PC-3 (cell line): Measurements from ENCODE around the gene MIEF1. TPM values are rescaled to one million over a fixed set of nuclear protein-coding genes. Genes with fewer than 3 reads are reported as not detected.

Experiments
- ATAC-seq: fragments of 200-7000 bp; cut with Tn5 transposase; 2 replicates; pipeline ENCODE4 v1.9.1; 2020; ENCODE audit warnings: mild to moderate bottlenecking, moderate library complexity
- BruUV-seq: library from RNA; stranded (reverse); fragments of 400-500 nt; replicated peaks from 2 replicates; lab custom pipeline; 2021; lab: Mats Ljungman, UMichigan
- CTCF ChIA-PET: fragments of 300-600 bp; sonication (Branson Sonifier 250); formaldehyde crosslinking; loops from one replicate; lab custom pipeline; 2022; ENCODE audit warnings: antibody characterized with exemption; lab: Charles Lee
- POLR2A ChIA-PET: fragments of 300-600 bp; sonication (Branson Sonifier 250); formaldehyde crosslinking; loops from one replicate; lab custom pipeline; 2022; ENCODE audit warnings: antibody characterized with exemption; ENCODE audit not compliant: unreplicated experiment; lab: Charles Lee
- DNase-seq: peaks from one replicate; pipeline ENCODE4 v3.0.0-alpha.2; 2015
- H2AFZ ChIP-seq: fragments of 300-600 bp; sonication (generic); 2 replicates; pipeline ENCODE4 v1.6.0; 2016; ENCODE audit warnings: antibody characterized with exemption, low read length
- H3F3A ChIP-seq: fragments of 300-600 bp; sonication (generic); one replicate; pipeline ENCODE4 v1.6.0; 2017; ENCODE audit warnings: antibody characterized with exemption, low read length, control low read depth, mild to moderate bottlenecking; ENCODE audit not compliant: unreplicated experiment
- H3K27ac ChIP-seq: fragments of 300-600 bp; sonication (generic); 2 replicates; pipeline ENCODE4 v1.5.1; 2016; ENCODE audit warnings: mild to moderate bottlenecking, low read length
- H3K27me3 ChIP-seq: fragments of 300-600 bp; sonication (generic); 2 replicates; pipeline ENCODE4 v1.6.1; 2016; ENCODE audit warnings: low read length, mixed read lengths
- H3K36me3 ChIP-seq: fragments of 300-600 bp; sonication (generic); 2 replicates; pipeline ENCODE4 v1.6.1; 2016; ENCODE audit warnings: low read depth, mixed run types, low read length, mixed read lengths
- H3K4me1 ChIP-seq: fragments of 300-600 bp; sonication (generic); 2 replicates; pipeline ENCODE4 v1.5.1; 2016; ENCODE audit warnings: low read length; ENCODE audit not compliant: insufficient read depth
- H3K4me2 ChIP-seq: fragments of 300-600 bp; sonication (generic); 2 replicates; pipeline ENCODE4 v1.6.0; 2016; ENCODE audit warnings: low read length
- H3K4me3 ChIP-seq: fragments of 300-600 bp; sonication (generic); 2 replicates; pipeline ENCODE4 v1.5.1; 2016; ENCODE audit warnings: mild to moderate bottlenecking, low read length, mixed read lengths
- H3K79me2 ChIP-seq: fragments of 300-600 bp; sonication (generic); 2 replicates; pipeline ENCODE4 v1.6.1; 2017; ENCODE audit warnings: low read length, mixed read lengths
- H3K9ac ChIP-seq: fragments of 300-600 bp; sonication (generic); 2 replicates; pipeline ENCODE4 v1.6.0; 2016; ENCODE audit warnings: mild to moderate bottlenecking, low read length
- H3K9me2 ChIP-seq: fragments of 300-600 bp; sonication (generic); replicated peaks from 2 replicates; pipeline ENCODE4 v1.6.1; 2016; ENCODE audit warnings: mixed run types, low read length, mixed read lengths
- H3K9me3 ChIP-seq: fragments of 300-600 bp; sonication (generic); 2 replicates; pipeline ENCODE4 v1.6.1; 2016; ENCODE audit warnings: low read length, mixed read lengths
- H4K20me1 ChIP-seq: fragments of 300-600 bp; sonication (generic); 2 replicates; pipeline ENCODE4 v1.6.1; 2016; ENCODE audit warnings: low read length, mixed read lengths
- CTCF ChIP-seq: fragments of 300-600 bp; sonication (generic); conservative IDR thresholded peaks from 2 replicates; pipeline ENCODE4 v1.5.1; 2017; ENCODE audit warnings: antibody characterized with exemption, low read depth, mild to moderate bottlenecking, low read length
- EZH2 ChIP-seq: fragments of 300-600 bp; sonication (generic); IDR thresholded peaks from one replicate; pipeline ENCODE4 v1.6.1; 2017; ENCODE audit warnings: antibody characterized with exemption, mild to moderate bottlenecking, low read length; ENCODE audit not compliant: unreplicated experiment
- EZH2phosphoT487 ChIP-seq: fragments of 300-600 bp; sonication (generic); IDR thresholded peaks from 2 replicates; pipeline ENCODE4 v1.6.1; 2018; ENCODE audit warnings: mild to moderate bottlenecking, antibody characterized with exemption, low read length, borderline replicate concordance
- intact Hi-C: fragments of 100-400 bp; cut with micrococcal nuclease; formaldehyde crosslinking; loops from 2 replicates; pipeline ENCODE4 v1.9.0; 2023
- total RNA-seq: library from RNA; depleted of rRNA; stranded (reverse); fragments of >200 nt; gene quantifications from 2 replicates; pipeline ENCODE4 v1.2.3, GENCODE V29; 2014

The MIEF1 gene
- total RNA-seq, 1 experiment from 2014 or later = 23.2 TPM

- no peaks in the 10 kb centered on the region for H3K27me3 ChIP-seq
- ATAC-seq (no peak), DNase-seq (no peak)
- H3K4me3 ChIP-seq = no peak overlapping the region
- H3K9ac ChIP-seq = no peak overlapping the region
- no peaks in the 10 kb centered on the region for H3K4me1 ChIP-seq
- no peak overlapping the region for H3K27ac ChIP-seq
- H3K9me2 ChIP-seq = no peaks in the 10 kb centered on the region
- intact Hi-C loops = no loop called here
- H2AFZ ChIP-seq = no peak overlapping the region
- no peak for TF ChIP-seq EZH2
- no peak for TF ChIP-seq CTCF
- no peak for TF ChIP-seq EZH2phosphoT487
- no peaks in the 10 kb centered on the region for H3K9me3 ChIP-seq
- H3K36me3 ChIP-seq = no peaks in the 10 kb centered on the region
- ChIA-PET CTCF (no interaction called here), POLR2A (no interaction called here)
- no TSS peak for BruUV-seq
- no peaks in the 10 kb centered on the region for H3K79me2 ChIP-seq
- no peaks in the 10 kb centered on the region for H4K20me1 ChIP-seq
- no peaks in the 10 kb centered on the region for H3F3A ChIP-seq
- no peak overlapping the region for H3K4me2 ChIP-seq
These were observed 26.2 kb upstream of the MIEF1 start for GRCh38 chr22:39475902-39476301.

GRCh38 chr22:39476664-39477063 lies 25.4 kb upstream of the MIEF1 start:
- BruUV-seq = no TSS peak
- Histone ChIP-seq H3K4me2 (no peak overlapping the region), H3F3A (no peaks in the 10 kb centered on the region), H3K4me1 (no peaks in the 10 kb centered on the region), H3K27me3 (no peaks in the 10 kb centered on the region), H3K27ac (no peak overlapping the region), H3K79me2 (no peaks in the 10 kb centered on the region), H3K9me3 (no peaks in the 10 kb centered on the region), H3K4me3 (no peak overlapping the region), H3K9ac (no peak overlapping the region), H3K36me3 (no peaks in the 10 kb centered on the region), H3K9me2 (no peaks in the 10 kb centered on the region), H4K20me1 (no peaks in the 10 kb centered on the region), H2AFZ (no peak overlapping the region)
- no peak for ATAC-seq
- CTCF ChIA-PET = no interaction called here
- DNase-seq = no peak
- intact Hi-C loops = no loop called here
- POLR2A ChIA-PET = no interaction called here
- TF ChIP-seq EZH2phosphoT487 (no peak), EZH2 (no peak), CTCF (no peak)

- TF ChIP-seq CTCF (no peak), EZH2 (no peak), EZH2phosphoT487 (no peak)
- H3K4me3 ChIP-seq = no peak overlapping the region
- no peak overlapping the region for H3K27ac ChIP-seq
- no peaks in the 10 kb centered on the region for H3K27me3 ChIP-seq
- no peak overlapping the region for H3K9ac ChIP-seq
- ChIA-PET POLR2A (no interaction called here), CTCF (no interaction called here)
- no peaks in the 10 kb centered on the region for H3K4me1 ChIP-seq
- H2AFZ ChIP-seq = no peak overlapping the region
- DNase-seq = no peak
- H3K9me3 ChIP-seq = no peaks in the 10 kb centered on the region
- H3K9me2 ChIP-seq = no peaks in the 10 kb centered on the region
- BruUV-seq = no TSS peak
- no peaks in the 10 kb centered on the region for H3K36me3 ChIP-seq
- no peaks in the 10 kb centered on the region for H3F3A ChIP-seq
- no peak overlapping the region for H3K4me2 ChIP-seq
- intact Hi-C loops = no loop called here
- no peak for ATAC-seq
- no peaks in the 10 kb centered on the region for H3K79me2 ChIP-seq
- H4K20me1 ChIP-seq = no peaks in the 10 kb centered on the region
These were observed 24.5 kb upstream of the MIEF1 start for GRCh38 chr22:39477542-39477941.
